ENCODE measurements around the gene AMTN. TPM values are rescaled to one million over a fixed set of nuclear protein-coding genes. Genes with fewer than 3 reads are reported as not detected.
"Not testable (repeated sequence)": the region's sequence is repeated elsewhere in the genome, so short reads cannot be mapped to it uniquely, and the experiment has no call there.

The AMTN gene
- total RNA-seq = 1 to 10 TPM in 2 of 4 donors, under 1 TPM in 1, not detected in 1; 0.26 to 1.9 (median 1.3) TPM

GRCh38 chr4:70518269-70518668 lies at the start of gene AMTN:
Gene AMTN (plus strand): TSS chr4:70518569. CDS start chr4:70518778, 209 bp downstream.
- no peak within 1 kb of the TSS for H3K4me3 ChIP-seq (ENCODE audit: low read depth, poor library complexity, severe bottlenecking)

GRCh38 chr4:70471897-70472296 lies 46.5 kb upstream of the AMTN start, which contains the start of gene MUC7:
Gene MUC7 (plus strand): TSS chr4:70472197. CDS start chr4:70474022, 1,825 bp downstream.
- H3K4me3 ChIP-seq (ENCODE audit: low read depth, poor library complexity, severe bottlenecking) = no peak within 1 kb of the TSS
- intact Hi-C loops (cut with DNase I; ENCODE audit: low total_unique reads) = no loop called here
- WGBS, 2 donors = 70 to 77% methylated on average over 4 of the region's 4 CpGs
- no peak for DNase-seq (ENCODE audit: low spot score in 2 of 2)
- TF ChIP-seq POLR2A (IDR thresholded peaks at IDR 0.05) (no peak), CTCF (IDR thresholded peaks at IDR 0.05) (no peak)

More at GRCh38 chr4:70518269-70518668, at the start of gene AMTN:
- 61 to 67% methylated on average over 2 of the region's 2 CpGs for WGBS, 2 donors
- TF ChIP-seq POLR2A (IDR thresholded peaks at IDR 0.05) (no peak), CTCF (IDR thresholded peaks at IDR 0.05) (no peak)
- no peak for DNase-seq (ENCODE audit: low spot score in 2 of 2)
- intact Hi-C loops (cut with DNase I; ENCODE audit: low total_unique reads) = no loop called here

- DNase-seq (ENCODE audit: low spot score in 2 of 2) = no peak
- no peak for TF ChIP-seq CTCF (IDR thresholded peaks at IDR 0.05)
- no peak for TF ChIP-seq POLR2A (IDR thresholded peaks at IDR 0.05)
- H3K4me3 ChIP-seq (ENCODE audit: low read depth, poor library complexity, severe bottlenecking) = no peak overlapping the region
- WGBS, 2 donors = 67 to 70% methylated on average over 4 of the region's 4 CpGs
- intact Hi-C loops (cut with DNase I; ENCODE audit: low total_unique reads) = no loop called here
These were observed 44.7 kb upstream of the AMTN start for GRCh38 chr4:70473679-70474078.

- intact Hi-C loops (cut with DNase I; ENCODE audit: low total_unique reads) = no loop called here
- WGBS, 2 donors = 49 to 53% methylated on average over 3 of the region's 3 CpGs
These were observed 29.6 kb upstream of the AMTN start for GRCh38 chr4:70488748-70489147.

GRCh38 chr4:70496231-70496630 lies 22.1 kb upstream of the AMTN start:
- WGBS, 2 donors = 82% methylated on average over 6 of the region's 6 CpGs
- intact Hi-C loops (cut with DNase I; ENCODE audit: low total_unique reads) = no loop called here
- no peak overlapping the region for H3K4me3 ChIP-seq (ENCODE audit: low read depth, poor library complexity, severe bottlenecking)
- TF ChIP-seq POLR2A (IDR thresholded peaks at IDR 0.05) (no peak), CTCF (IDR thresholded peaks at IDR 0.05) (no peak)
- DNase-seq (ENCODE audit: low spot score in 2 of 2) = no peak

More at GRCh38 chr4:70488748-70489147, 29.6 kb upstream of the AMTN start:
- DNase-seq (ENCODE audit: low spot score in 2 of 2) = no peak
- TF ChIP-seq CTCF (IDR thresholded peaks at IDR 0.05) = no peak
- TF ChIP-seq POLR2A (IDR thresholded peaks at IDR 0.05) = no peak
- no peak overlapping the region for H3K4me3 ChIP-seq (ENCODE audit: low read depth, poor library complexity, severe bottlenecking)

GRCh38 chr4:70501838-70502237 lies 16.5 kb upstream of the AMTN start:
- WGBS, 2 donors = 84 to 90% methylated on average over 8 of the region's 8 CpGs
- intact Hi-C loops (cut with DNase I; ENCODE audit: low total_unique reads); H3K4me3 ChIP-seq (ENCODE audit: low read depth, poor library complexity, severe bottlenecking); DNase-seq (ENCODE audit: low spot score in 2 of 2): not testable (repeated sequence)

Data from lower leg skin (tissue), 4 donors.